Skeletal muscle satellite cell (primary cell): ENCODE results near the gene RPTOR.
"Not testable (repeated sequence)": the region's sequence is repeated elsewhere in the genome, so short reads cannot be mapped to it uniquely, and the experiment has no call there.

Experiments used
- H3K27me3 ChIP-seq: 2 replicates; pipeline ENCODE4 v1.7.0; 2013; ENCODE audit warnings: low read length; ENCODE audit not compliant: control insufficient read depth, insufficient read depth
- H3K36me3 ChIP-seq: 2 replicates; pipeline ENCODE4 v1.7.0; 2013; ENCODE audit warnings: mild to moderate bottlenecking, control low read depth, low read length; ENCODE audit not compliant: insufficient read depth
- H3K4me1 ChIP-seq: 2 replicates; pipeline ENCODE4 v1.7.0; 2013; ENCODE audit warnings: low read length; ENCODE audit not compliant: control insufficient read depth, insufficient read depth
- H3K4me2 ChIP-seq: 2 replicates; pipeline ENCODE4 v1.7.0; 2013; ENCODE audit warnings: mild to moderate bottlenecking, low read length
- H3K4me3 ChIP-seq: 2 replicates; pipeline ENCODE4 v1.7.0; 2013; ENCODE audit warnings: low read length
- H3K9ac ChIP-seq: 2 replicates; pipeline ENCODE4 v1.7.0; 2013; ENCODE audit warnings: mild to moderate bottlenecking, low read depth, low read length, moderate library complexity
- H3K9me3 ChIP-seq: replicated peaks from 2 replicates; pipeline ENCODE4 v1.7.0; 2013; ENCODE audit warnings: mild to moderate bottlenecking, control low read depth, low read length

The RPTOR gene

GRCh38 chr17:80813318-80813717, 268.7 kb downstream of the RPTOR start:
- H3K4me2 ChIP-seq = no peak overlapping the region
- H3K4me3 ChIP-seq = no peak overlapping the region
- H3K27me3 ChIP-seq = no peaks in the 10 kb centered on the region
- H3K4me1 ChIP-seq = peaks cover 5% of the 10 kb centered on the region
- no peaks in the 10 kb centered on the region for H3K36me3 ChIP-seq
- no peak overlapping the region for H3K9ac ChIP-seq
- H3K9me3 ChIP-seq = no peaks in the 10 kb centered on the region

- Histone ChIP-seq H3K9ac (no peak overlapping the region), H3K4me2 (no peak overlapping the region), H3K27me3 (no peaks in the 10 kb centered on the region), H3K4me3 (no peak overlapping the region), H3K9me3 (no peaks in the 10 kb centered on the region), H3K36me3 (no peaks in the 10 kb centered on the region), H3K4me1 (peaks cover 5% of the 10 kb centered on the region)
Observed at GRCh38 chr17:80814491-80814890, 269.9 kb downstream of the RPTOR start.

- Histone ChIP-seq H3K27me3 (no peaks in the 10 kb centered on the region), H3K4me2 (no peak overlapping the region), H3K4me1 (peaks cover 5% of the 10 kb centered on the region), H3K9me3 (no peaks in the 10 kb centered on the region), H3K4me3 (no peak overlapping the region), H3K9ac (no peak overlapping the region), H3K36me3 (no peaks in the 10 kb centered on the region)
Observed at GRCh38 chr17:80815151-80815681, 270.6 kb downstream of the RPTOR start.

- H3K4me3 ChIP-seq, H3K4me2 ChIP-seq, H3K27me3 ChIP-seq, H3K4me1 ChIP-seq, H3K9ac ChIP-seq, H3K9me3 ChIP-seq, H3K36me3 ChIP-seq: not testable (repeated sequence)
Observed at GRCh38 chr17:80815718-80816117, 271.1 kb downstream of the RPTOR start.

GRCh38 chr17:80816241-80817103, 271.8 kb downstream of the RPTOR start:
- no peaks in the 10 kb centered on the region for H3K27me3 ChIP-seq
- H3K4me1 ChIP-seq = peaks cover 5% of the 10 kb centered on the region
- H3K9me3 ChIP-seq = no peaks in the 10 kb centered on the region
- H3K9ac ChIP-seq = no peak overlapping the region
- no peaks in the 10 kb centered on the region for H3K36me3 ChIP-seq
- H3K4me3 ChIP-seq = no peak overlapping the region
- H3K4me2 ChIP-seq = no peak overlapping the region

GRCh38 chr17:80817321-80817845, 272.7 kb downstream of the RPTOR start:
- no peaks in the 10 kb centered on the region for H3K27me3 ChIP-seq
- H3K4me2 ChIP-seq = no peak overlapping the region
- no peak overlapping the region for H3K4me3 ChIP-seq
- no peak overlapping the region for H3K9ac ChIP-seq
- no peaks in the 10 kb centered on the region for H3K9me3 ChIP-seq
- H3K4me1 ChIP-seq = peaks cover 5% of the 10 kb centered on the region
- H3K36me3 ChIP-seq = no peaks in the 10 kb centered on the region

GRCh38 chr17:80817861-80818260, 273.2 kb downstream of the RPTOR start:
- no peak overlapping the region for H3K4me2 ChIP-seq
- no peaks in the 10 kb centered on the region for H3K36me3 ChIP-seq
- H3K4me3 ChIP-seq = no peak overlapping the region
- no peak overlapping the region for H3K9ac ChIP-seq
- no peaks in the 10 kb centered on the region for H3K9me3 ChIP-seq
- H3K4me1 ChIP-seq = peaks cover 5% of the 10 kb centered on the region
- no peaks in the 10 kb centered on the region for H3K27me3 ChIP-seq

GRCh38 chr17:80818871-80819270, 274.2 kb downstream of the RPTOR start:
- Histone ChIP-seq H3K4me2 (no peak overlapping the region), H3K9ac (no peak overlapping the region), H3K27me3 (no peaks in the 10 kb centered on the region), H3K4me3 (no peak overlapping the region), H3K9me3 (no peaks in the 10 kb centered on the region), H3K4me1 (peaks cover 5% of the 10 kb centered on the region), H3K36me3 (no peaks in the 10 kb centered on the region)

- H3K9ac ChIP-seq = no peak overlapping the region
- H3K4me3 ChIP-seq = no peak overlapping the region
- H3K9me3 ChIP-seq = no peaks in the 10 kb centered on the region
- H3K4me2 ChIP-seq = no peak overlapping the region
- no peaks in the 10 kb centered on the region for H3K27me3 ChIP-seq
- peaks cover 5% of the 10 kb centered on the region for H3K4me1 ChIP-seq
- H3K36me3 ChIP-seq = no peaks in the 10 kb centered on the region
Observed at GRCh38 chr17:80819422-80820164, 275.0 kb downstream of the RPTOR start.

- no peaks in the 10 kb centered on the region for H3K36me3 ChIP-seq
- H3K4me3 ChIP-seq = no peak overlapping the region
- no peaks in the 10 kb centered on the region for H3K27me3 ChIP-seq
- no peaks in the 10 kb centered on the region for H3K9me3 ChIP-seq
- H3K9ac ChIP-seq = no peak overlapping the region
- no peak overlapping the region for H3K4me2 ChIP-seq
- peaks cover 5% of the 10 kb centered on the region for H3K4me1 ChIP-seq
Observed at GRCh38 chr17:80820331-80820730, 275.7 kb downstream of the RPTOR start.

GRCh38 chr17:80821546-80821945, 276.9 kb downstream of the RPTOR start:
- peaks cover 8% of the 10 kb centered on the region for H3K4me1 ChIP-seq
- peaks cover 3% of the 10 kb centered on the region for H3K36me3 ChIP-seq
- no peaks in the 10 kb centered on the region for H3K27me3 ChIP-seq
- no peaks in the 10 kb centered on the region for H3K9me3 ChIP-seq
- H3K4me2 ChIP-seq = no peak overlapping the region
- H3K4me3 ChIP-seq = no peak overlapping the region
- no peak overlapping the region for H3K9ac ChIP-seq
